ENCODE data around the gene USP46. TPM values are rescaled to one million over a fixed set of nuclear protein-coding genes. Genes with fewer than 3 reads are reported as not detected.

USP46 gene
- total RNA-seq, 1 donor from 2014 or later: 14.7 TPM

GRCh38 chr4:52588771-52589591 lies 70.1 kb downstream of the USP46 start:
- TF ChIP-seq CTCF (IDR thresholded peaks at IDR 0.05; ENCODE audit: insufficient read depth, low read length, severe bottlenecking): no peak
- Histone ChIP-seq H3K4me3 (ENCODE audit: low read depth, low read length) (no peak overlapping the region), H3K36me3 (ENCODE audit: control insufficient read depth, insufficient read depth, low read length) (peaks cover 2% of the 10 kb centered on the region), H3K27me3 (ENCODE audit: control insufficient read depth, insufficient read depth, low read length) (no peaks in the 10 kb centered on the region)
- DNase-seq (ENCODE audit: low read depth): peak; percentile 92
- no peak for FAIRE-seq

GRCh38 chr4:52588097-52588496 lies 71.0 kb downstream of the USP46 start:
- Histone ChIP-seq H3K36me3 (ENCODE audit: control insufficient read depth, insufficient read depth, low read length) (no peaks in the 10 kb centered on the region), H3K27me3 (ENCODE audit: control insufficient read depth, insufficient read depth, low read length) (no peaks in the 10 kb centered on the region), H3K4me3 (ENCODE audit: low read depth, low read length) (no peak overlapping the region)
- FAIRE-seq (no peak), DNase-seq (ENCODE audit: low read depth) (no peak)
- TF ChIP-seq CTCF (IDR thresholded peaks at IDR 0.05; ENCODE audit: insufficient read depth, low read length, severe bottlenecking): peak; percentile 63

DNA sequence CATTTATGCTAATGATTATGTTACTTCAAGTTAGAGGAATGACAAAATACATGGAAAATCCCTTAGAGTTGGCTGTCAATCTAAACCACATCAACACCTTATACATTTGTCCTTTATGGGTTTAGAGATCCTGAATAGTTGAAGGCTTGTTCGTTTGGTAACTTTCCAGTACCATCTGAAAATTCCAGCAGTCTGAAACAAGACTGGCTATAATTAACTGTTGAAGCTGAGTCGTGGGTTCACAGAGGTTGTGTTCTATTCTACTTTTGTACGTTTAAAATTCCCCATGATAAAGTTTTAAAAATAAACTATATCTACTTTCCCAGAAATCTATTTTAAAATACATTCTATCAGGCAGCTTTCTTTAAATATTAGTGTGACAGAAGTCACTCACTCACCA lies 73.0 kb downstream of the USP46 start:
- Histone ChIP-seq H3K4me3 (ENCODE audit: low read depth, low read length) (no peak overlapping the region), H3K27me3 (ENCODE audit: control insufficient read depth, insufficient read depth, low read length) (no peaks in the 10 kb centered on the region), H3K36me3 (ENCODE audit: control insufficient read depth, insufficient read depth, low read length) (no peaks in the 10 kb centered on the region)
- DNase-seq (ENCODE audit: low read depth): no peak
- FAIRE-seq: no peak
- no peak for TF ChIP-seq CTCF (IDR thresholded peaks at IDR 0.05; ENCODE audit: insufficient read depth, low read length, severe bottlenecking)

- no peak for TF ChIP-seq CTCF (IDR thresholded peaks at IDR 0.05; ENCODE audit: insufficient read depth, low read length, severe bottlenecking)
- no peak for FAIRE-seq
- no peaks in the 10 kb centered on the region for H3K36me3 ChIP-seq (ENCODE audit: control insufficient read depth, insufficient read depth, low read length)
- DNase-seq (ENCODE audit: low read depth): no peak
- H3K27me3 ChIP-seq (ENCODE audit: control insufficient read depth, insufficient read depth, low read length): no peaks in the 10 kb centered on the region
- H3K4me3 ChIP-seq (ENCODE audit: low read depth, low read length): no peak overlapping the region
Observed at GRCh38 chr4:52585379-52585778, 73.7 kb downstream of the USP46 start.

GRCh38 chr4:52579602-52580272 lies 79.4 kb downstream of the USP46 start:
- no peak for DNase-seq (ENCODE audit: low read depth)
- H3K27me3 ChIP-seq (ENCODE audit: control insufficient read depth, insufficient read depth, low read length): no peaks in the 10 kb centered on the region
- no peak overlapping the region for H3K4me3 ChIP-seq (ENCODE audit: low read depth, low read length)
- FAIRE-seq: no peak
- no peak for TF ChIP-seq CTCF (IDR thresholded peaks at IDR 0.05; ENCODE audit: insufficient read depth, low read length, severe bottlenecking)
- no peaks in the 10 kb centered on the region for H3K36me3 ChIP-seq (ENCODE audit: control insufficient read depth, insufficient read depth, low read length)

All from bronchial epithelial cell (primary cell).